ENCODE data around the gene BCLAF1.

The BCLAF1 gene, protein sequence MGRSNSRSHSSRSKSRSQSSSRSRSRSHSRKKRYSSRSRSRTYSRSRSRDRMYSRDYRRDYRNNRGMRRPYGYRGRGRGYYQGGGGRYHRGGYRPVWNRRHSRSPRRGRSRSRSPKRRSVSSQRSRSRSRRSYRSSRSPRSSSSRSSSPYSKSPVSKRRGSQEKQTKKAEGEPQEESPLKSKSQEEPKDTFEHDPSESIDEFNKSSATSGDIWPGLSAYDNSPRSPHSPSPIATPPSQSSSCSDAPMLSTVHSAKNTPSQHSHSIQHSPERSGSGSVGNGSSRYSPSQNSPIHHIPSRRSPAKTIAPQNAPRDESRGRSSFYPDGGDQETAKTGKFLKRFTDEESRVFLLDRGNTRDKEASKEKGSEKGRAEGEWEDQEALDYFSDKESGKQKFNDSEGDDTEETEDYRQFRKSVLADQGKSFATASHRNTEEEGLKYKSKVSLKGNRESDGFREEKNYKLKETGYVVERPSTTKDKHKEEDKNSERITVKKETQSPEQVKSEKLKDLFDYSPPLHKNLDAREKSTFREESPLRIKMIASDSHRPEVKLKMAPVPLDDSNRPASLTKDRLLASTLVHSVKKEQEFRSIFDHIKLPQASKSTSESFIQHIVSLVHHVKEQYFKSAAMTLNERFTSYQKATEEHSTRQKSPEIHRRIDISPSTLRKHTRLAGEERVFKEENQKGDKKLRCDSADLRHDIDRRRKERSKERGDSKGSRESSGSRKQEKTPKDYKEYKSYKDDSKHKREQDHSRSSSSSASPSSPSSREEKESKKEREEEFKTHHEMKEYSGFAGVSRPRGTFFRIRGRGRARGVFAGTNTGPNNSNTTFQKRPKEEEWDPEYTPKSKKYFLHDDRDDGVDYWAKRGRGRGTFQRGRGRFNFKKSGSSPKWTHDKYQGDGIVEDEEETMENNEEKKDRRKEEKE

DNA sequence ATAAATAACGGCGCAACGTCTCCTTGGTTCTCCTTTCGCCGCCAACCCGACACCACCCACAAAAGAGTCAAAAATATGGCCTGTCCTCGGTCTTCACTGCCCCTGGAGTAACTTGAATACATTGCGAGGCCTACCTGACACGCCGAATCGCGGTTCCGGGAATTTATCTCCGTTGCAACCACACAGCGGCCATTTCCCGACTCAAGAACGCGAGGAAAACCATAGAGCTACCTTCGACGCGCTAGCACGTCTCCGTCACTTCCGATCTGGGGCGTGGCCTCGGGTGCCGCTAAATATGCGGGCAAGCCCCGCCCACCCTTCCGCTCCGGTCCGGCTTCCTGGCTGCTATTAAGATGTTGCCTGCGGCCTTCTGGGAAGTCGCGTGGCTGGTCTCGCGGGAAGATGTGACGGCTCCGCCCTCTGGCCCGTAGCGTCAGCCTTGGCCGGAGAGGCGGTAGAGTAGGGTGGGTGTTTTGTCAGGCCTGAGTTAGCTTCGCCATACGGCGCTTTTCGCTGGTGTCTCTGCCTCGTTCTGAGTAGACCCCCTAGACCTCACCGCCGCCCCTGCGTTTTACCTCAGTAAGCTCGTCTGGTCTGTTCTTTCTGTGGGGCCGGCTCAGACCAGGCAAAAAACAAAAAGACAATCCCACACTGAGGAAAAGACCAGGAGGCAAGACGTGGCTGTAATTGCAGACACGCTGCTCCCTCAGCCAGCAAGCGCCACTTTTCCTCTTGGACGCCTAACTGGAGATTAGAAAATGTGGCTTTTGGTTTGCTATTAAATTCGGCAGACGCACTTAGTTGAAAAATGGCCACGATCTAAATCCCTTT lies at the start of gene BCLAF1:
Gene BCLAF1 (minus strand): TSS at position 268 of the 831 bp plus-strand sequence. CDS start 9,980 bp downstream, outside the sequence.
- in situ Hi-C loops (cut with HindIII; ENCODE audit: low pct_ligation_motif_present, low pct_unique_long_range_greater_than_20kb, low sequenced_read_pairs): no loop called here
- DNase-seq: peak; percentile 97

DNA sequence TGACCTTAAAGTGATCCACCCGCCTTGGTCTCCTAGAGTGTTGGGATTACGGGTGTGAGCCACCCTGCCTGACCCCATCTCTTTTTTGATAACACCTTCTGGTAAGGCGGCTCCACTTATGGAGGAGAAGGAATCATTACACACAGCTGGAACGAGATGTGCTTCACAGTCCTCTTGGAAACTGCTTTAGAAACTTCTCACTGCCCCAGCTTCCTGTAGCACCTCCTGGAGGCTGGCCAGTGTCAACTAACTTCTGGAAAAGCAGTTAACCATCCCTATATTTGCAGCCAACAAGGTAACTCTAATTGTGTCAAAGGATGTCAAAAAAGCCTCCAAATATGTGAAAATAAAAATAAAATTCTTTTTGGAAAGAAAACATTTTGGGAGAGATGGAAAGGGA lies 48.8 kb upstream of the BCLAF1 start:
- no peak for DNase-seq
- in situ Hi-C loops (cut with HindIII; ENCODE audit: low pct_ligation_motif_present, low pct_unique_long_range_greater_than_20kb, low sequenced_read_pairs): no loop called here

DNA sequence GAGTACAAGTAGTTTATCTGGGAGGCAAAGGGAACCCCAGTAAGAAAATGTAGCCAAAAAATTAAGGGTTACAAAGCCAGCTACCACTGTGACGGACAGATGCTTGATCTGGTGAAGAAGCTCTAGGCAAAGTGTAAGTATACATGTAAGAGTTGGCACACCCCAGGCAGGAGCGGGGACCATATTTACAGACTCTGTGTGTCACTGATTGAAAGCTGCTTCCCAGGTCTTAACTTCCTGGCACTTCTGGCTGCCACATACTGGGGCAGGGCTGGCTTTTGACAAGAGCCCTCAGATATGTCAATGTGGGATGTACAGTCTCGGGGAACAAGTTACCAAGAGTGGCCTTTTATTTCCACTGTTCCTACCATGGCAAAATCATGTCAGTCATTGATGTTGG lies 48.0 kb upstream of the BCLAF1 start:
- DNase-seq: no peak
- in situ Hi-C loops (cut with HindIII; ENCODE audit: low pct_ligation_motif_present, low pct_unique_long_range_greater_than_20kb, low sequenced_read_pairs): no loop called here

DNA sequence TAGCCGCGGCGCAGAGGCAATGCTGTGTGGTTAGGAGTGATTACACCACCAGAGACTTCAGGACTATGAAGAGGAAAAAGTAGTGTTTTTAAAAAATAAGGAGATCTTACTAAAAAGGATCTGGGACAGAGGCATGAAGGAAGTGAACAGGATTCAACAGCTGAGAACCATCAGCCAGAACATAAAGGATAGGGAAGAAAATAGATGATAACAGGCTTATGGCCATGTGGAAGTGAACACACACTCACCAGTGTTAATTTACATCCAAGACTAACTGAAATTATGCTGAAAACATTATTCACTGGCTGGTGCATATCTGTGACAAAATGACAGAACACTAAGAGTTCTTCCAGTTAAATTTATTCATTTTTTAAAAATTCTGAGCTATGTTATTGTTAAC lies 47.5 kb upstream of the BCLAF1 start:
- no peak for DNase-seq
- in situ Hi-C loops (cut with HindIII; ENCODE audit: low pct_ligation_motif_present, low pct_unique_long_range_greater_than_20kb, low sequenced_read_pairs): no loop called here

DNA sequence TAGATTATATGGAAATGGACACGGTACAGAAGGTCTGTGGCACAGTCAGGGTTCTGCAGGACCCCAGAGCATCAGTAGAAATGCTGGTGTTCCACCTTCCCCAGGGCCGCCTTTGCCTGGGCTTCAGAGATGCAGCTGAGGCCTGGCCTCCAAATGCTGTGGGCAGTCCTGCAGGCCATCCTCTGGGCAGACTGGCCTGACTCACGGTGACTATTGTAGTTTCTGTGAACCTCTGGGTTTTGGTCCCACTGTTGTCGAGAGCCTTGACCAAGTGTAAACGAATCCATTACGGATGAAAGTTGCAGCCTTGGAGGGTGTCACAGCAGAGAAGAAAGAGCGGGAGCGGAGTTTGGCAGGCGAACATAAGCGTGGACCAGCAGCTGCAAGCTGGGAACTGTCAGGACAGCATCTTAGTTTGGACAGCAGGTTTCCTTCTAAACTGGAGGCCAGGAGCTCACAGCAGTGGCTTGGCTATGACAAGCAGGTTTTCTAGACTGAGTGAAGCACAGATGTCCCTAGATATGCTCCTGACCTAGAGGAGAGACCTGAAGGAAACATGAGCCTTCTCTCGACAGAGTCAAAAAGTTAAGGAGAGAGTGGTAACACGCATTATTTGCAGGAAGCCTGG lies 46.2 kb upstream of the BCLAF1 start:
- in situ Hi-C loops (cut with HindIII; ENCODE audit: low pct_ligation_motif_present, low pct_unique_long_range_greater_than_20kb, low sequenced_read_pairs): no loop called here
- DNase-seq: no peak

DNA sequence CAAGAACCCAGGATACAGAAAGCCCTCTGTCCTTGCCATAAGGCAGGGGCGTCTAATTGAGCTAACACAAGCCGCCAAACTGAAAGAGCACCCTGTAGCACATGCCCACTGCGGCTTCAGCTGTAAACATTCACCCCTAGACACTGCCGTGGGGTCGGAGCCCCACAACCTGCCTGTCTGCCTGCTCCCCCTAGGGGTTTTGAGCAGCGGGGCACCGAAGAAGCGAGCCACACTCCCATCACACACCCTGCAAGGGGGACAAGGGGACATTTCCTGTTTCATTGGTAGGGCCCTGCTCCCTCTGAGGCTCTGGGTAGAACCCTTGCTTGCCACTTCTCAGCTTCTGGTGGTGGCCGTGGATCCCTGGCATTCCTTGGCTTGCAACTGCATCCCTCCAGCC lies 45.2 kb upstream of the BCLAF1 start:
- no peak for DNase-seq
- in situ Hi-C loops (cut with HindIII; ENCODE audit: low pct_ligation_motif_present, low pct_unique_long_range_greater_than_20kb, low sequenced_read_pairs): no loop called here

DNA sequence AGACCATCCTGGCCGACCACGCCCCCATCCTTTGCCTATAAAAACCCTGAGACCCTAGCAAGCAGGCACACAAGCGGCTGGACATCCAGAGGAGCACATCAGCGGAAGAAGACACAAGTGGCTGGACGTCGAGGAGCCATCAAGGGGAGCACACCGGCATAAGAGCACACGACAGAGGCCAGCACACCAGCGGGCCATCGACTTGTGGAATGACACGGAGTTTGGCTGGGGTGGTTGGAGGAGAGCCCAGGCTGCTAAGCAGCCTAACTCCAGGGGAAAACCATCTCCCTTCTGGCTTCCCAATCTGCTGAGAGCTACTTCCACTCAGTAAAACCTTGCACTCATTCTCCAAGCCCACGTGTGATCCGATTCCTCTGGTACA lies 44.8 kb upstream of the BCLAF1 start:
- no peak for DNase-seq
- in situ Hi-C loops (cut with HindIII; ENCODE audit: low pct_ligation_motif_present, low pct_unique_long_range_greater_than_20kb, low sequenced_read_pairs): no loop called here

DNA sequence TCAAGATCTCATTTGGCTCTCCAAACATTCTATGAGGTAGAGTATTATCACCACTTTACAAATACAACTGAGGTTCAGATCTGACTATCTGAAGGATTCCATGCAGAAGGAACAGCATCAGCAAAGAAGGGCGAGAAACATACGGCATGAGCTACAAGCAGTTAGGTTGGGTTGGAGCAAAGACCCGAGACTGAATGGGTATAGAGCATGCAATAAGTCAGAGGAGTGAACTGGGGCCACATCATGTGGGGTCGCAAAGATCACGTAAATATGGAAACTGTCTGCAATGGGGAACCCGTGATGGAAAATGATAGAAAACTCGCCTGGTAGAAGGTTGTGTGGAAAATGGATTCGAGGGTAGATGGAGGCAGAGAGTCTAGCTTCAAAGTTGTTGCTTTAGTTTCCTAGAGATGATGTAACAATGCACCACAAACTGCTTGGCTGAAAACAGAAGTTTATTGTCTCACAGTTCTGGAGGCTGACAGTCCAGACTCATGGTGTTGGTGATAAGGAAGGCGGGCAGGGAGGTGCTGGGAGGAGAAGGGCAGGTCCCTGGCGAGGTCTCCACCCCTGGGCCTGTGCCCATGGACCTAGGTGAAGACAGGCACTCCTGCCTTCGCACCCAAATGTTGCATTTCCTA lies 44.3 kb upstream of the BCLAF1 start:
- DNase-seq: no peak
- in situ Hi-C loops (cut with HindIII; ENCODE audit: low pct_ligation_motif_present, low pct_unique_long_range_greater_than_20kb, low sequenced_read_pairs): no loop called here

DNA sequence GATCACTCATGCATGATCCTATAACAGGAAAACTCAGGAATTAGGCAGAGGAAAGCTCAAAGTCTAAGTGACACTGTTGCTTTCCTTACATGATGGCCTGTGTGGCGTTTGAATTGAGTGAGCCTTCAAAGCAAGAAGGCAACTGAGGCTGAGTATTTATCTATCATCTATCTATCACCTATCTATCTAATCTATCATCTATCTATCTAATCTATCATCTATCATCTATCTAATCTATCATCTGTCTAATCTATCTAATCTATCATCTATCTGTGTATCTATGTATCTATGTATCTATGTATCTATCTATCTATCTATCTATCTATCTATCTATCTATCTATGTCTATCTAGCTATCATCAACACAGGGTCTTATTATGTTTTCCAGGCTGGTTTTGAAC lies 41.8 kb upstream of the BCLAF1 start:
- in situ Hi-C loops (cut with HindIII; ENCODE audit: low pct_ligation_motif_present, low pct_unique_long_range_greater_than_20kb, low sequenced_read_pairs): no loop called here
- DNase-seq: no peak

DNA sequence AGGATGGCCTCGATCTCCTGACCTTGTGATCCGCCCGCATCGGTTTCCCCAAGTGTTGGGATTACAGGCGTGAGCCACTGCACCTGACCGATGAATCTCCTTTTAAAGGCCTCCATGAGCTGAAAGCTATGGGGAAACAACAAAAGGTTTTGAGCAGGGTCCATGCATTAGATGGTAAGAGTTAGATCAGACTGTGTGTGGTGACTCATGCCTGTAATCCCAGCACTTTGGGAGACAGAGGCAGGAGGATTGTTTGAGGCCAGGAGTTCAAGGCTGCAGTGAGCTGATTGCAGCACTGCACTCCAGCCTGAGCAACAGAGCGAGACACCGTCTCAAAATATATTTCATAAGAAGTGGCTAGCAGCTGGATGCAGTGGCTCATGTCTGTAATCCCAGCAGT lies 41.0 kb upstream of the BCLAF1 start:
- in situ Hi-C loops (cut with HindIII; ENCODE audit: low pct_ligation_motif_present, low pct_unique_long_range_greater_than_20kb, low sequenced_read_pairs): no loop called here
- DNase-seq: no peak

DNA sequence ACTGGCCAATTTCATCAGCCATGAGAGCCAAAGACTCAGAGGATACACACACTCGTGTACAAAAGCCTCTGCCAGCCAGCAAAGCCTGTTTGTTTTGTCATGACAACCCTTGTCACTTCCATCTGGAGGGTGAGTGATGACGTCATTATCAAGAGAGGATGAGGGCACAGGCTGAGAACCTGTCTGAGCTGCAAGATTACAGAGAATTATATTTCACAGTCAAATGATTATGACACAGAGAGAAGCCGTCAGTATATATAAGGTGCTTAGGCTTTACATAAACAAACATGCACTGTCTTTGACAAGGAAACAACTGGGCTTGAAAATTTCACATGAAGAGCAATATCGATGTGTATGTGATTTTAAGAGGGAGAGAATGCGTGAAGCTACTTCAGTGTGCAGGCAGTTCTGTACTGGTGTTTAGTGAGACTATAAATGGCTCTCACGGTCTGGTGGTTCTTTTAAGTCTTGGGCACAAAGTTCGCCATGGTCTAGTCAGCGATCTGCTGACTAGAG lies 36.5 kb upstream of the BCLAF1 start:
- DNase-seq: no peak
- in situ Hi-C loops (cut with HindIII; ENCODE audit: low pct_ligation_motif_present, low pct_unique_long_range_greater_than_20kb, low sequenced_read_pairs): no loop called here

DNA sequence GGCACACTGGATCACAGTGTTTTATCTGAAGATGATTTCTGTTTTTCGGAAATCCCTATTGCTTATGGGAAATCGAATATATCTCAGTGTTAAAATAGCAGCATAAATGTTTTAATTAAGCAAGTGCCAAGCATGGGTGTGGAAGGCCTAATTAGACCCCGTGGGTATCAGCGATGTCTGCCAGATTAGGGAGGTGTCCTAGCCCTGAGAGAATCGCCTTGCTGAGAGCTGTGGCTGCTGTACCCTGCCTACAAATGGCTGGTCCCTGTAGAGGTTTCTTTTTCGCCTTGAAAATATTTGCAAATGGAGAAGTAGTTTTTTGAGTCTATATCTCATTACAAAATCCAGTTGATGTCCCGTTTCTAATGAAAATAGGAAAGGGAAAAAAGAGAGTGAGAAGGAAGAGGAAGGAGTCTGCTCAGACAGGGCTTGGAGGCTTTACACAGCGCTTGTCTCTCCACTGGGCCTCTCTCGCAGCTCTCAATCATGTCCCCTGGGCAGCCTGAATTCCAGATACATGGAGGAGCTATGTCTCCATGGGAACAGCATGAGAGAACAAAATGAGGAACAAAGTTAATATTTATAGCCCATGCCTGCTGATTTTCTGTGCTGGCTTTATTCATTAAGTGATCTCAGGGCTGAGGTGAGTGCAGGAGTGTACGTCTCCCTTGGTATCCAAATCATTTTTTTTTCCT lies 35.2 kb upstream of the BCLAF1 start:
- in situ Hi-C loops (cut with HindIII; ENCODE audit: low pct_ligation_motif_present, low pct_unique_long_range_greater_than_20kb, low sequenced_read_pairs): no loop called here
- no peak for DNase-seq

DNA sequence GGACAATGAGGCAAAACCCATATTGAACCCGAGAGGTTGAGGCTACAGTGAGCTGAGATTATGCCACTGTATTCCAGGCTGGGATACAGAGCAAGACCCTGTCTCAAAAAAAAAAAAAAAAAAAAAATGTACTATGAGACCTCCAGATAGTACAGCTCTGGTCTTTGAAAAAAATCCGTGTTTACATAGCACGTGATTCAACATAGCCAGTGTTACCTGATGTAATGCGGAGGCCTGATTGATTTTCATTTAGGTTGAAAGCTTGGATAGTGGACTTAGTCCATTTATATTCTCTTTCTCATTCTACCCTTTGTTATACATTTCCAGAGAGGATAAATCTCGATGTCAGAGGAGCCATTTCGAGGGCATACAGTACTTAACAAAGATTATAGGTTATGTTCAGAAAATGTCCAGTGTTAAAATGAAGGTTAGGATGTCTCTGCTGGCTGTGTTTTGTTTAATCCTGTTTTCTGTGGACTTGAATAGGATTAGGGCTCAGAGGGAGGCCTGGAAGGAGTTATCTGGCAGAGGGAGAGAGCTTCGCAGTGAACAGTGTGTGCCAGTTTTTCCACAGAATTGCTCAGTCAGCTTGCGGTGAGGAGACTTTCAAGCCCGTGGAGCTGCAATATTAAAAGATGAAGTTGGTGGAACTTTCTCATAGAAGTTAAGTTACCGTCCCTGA lies 33.9 kb upstream of the BCLAF1 start:
- in situ Hi-C loops (cut with HindIII; ENCODE audit: low pct_ligation_motif_present, low pct_unique_long_range_greater_than_20kb, low sequenced_read_pairs): no loop called here

DNA sequence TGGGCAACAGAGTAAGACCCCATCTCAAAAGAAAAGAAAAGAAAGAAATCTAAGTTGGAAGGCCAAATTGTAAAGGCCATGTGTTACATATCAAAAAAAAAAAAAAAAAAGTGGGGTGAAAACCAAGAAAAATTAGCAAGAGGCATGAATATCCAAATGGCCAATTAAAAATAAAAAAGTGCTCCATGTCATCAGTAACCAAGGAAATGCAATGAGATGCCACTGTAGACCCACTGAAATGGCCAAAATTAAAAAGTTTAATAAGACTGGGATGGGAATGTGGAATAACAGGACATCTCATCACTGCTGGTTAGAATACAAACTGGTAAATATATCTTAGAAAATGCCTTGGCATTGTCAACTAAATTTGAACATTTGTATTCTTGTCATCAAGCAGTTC lies 30.1 kb upstream of the BCLAF1 start:
- DNase-seq: no peak
- in situ Hi-C loops (cut with HindIII; ENCODE audit: low pct_ligation_motif_present, low pct_unique_long_range_greater_than_20kb, low sequenced_read_pairs): no loop called here

More for the DNA sequence above, 33.9 kb upstream of the BCLAF1 start:
- DNase-seq: no peak

DNA sequence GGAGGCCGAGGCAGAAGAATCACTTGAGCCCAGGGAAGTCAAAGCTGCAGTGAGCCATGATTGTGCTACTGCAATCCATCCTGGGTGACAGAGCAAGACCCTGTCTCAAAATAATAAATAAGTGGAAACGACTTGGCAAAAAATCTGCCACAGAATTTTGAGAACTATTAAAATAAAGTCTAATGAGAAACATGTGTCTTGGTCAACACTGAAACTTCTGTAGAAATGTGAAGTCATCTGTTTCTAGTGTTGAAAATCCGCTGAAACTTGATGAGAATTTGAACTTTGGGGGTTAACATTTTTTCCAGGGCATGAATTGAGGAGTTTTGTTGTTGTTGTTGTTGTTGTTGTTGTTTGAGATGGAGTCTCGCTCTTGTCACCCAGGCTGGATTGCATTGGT lies 29.0 kb upstream of the BCLAF1 start:
- DNase-seq: no peak
- in situ Hi-C loops (cut with HindIII; ENCODE audit: low pct_ligation_motif_present, low pct_unique_long_range_greater_than_20kb, low sequenced_read_pairs): no loop called here

DNA sequence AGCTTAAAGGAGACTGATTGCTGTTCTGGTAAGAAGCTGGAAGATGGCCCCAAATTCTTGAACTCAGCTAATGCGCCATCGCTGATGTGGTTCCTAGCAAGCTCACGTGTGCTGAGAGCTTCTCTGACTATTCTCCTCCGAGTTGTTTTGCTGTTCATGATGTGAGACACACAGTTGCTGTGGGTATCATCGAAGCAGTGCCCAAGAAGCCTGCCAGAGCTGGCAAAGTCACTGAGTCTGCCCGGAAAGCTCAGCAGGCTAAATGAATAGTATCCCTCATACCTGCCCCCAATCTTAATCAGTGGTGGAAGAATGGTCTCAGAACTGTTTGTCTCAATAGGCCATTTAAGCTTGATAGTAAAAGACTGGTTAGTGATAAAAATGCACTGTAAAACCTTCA lies 28.3 kb upstream of the BCLAF1 start:
- in situ Hi-C loops (cut with HindIII; ENCODE audit: low pct_ligation_motif_present, low pct_unique_long_range_greater_than_20kb, low sequenced_read_pairs): no loop called here
- no peak for DNase-seq

Measured in ACHN (cell line).